Neural cell (in vitro differentiated cells): ENCODE measurements around the gene FGF14. TPM values are rescaled to one million over a fixed set of nuclear protein-coding genes. Genes with fewer than 3 reads are reported as not detected.

Source experiments
- H2AFZ ChIP-seq: fragments of 200-600, 300-800 bp; sonication (generic), shearing (Covaris generic); 2 replicates; pipeline ENCODE4 v1.6.0; 2014; ENCODE audit warnings: low read depth, mild to moderate bottlenecking, antibody characterized with exemption, low read length, moderate library complexity
- H3F3A ChIP-seq: fragments of 200-600 bp; shearing (Covaris generic); 2 replicates; pipeline ENCODE4 v1.6.1; 2016; ENCODE audit warnings: mild to moderate bottlenecking, moderate library complexity, mixed read lengths, antibody characterized with exemption, low read length; ENCODE audit not compliant: insufficient read depth, poor library complexity, severe bottlenecking
- H3K27ac ChIP-seq: fragments of 200-600, 300-800 bp; sonication (generic), shearing (Covaris generic); 2 replicates; pipeline ENCODE4 v1.5.1; 2014; ENCODE audit warnings: mild to moderate bottlenecking, low read length, moderate library complexity
- H3K27me3 ChIP-seq: fragments of 300-800, 200-600 bp; sonication (generic), shearing (Covaris generic); 2 replicates; pipeline ENCODE4 v1.6.0; 2014; ENCODE audit warnings: mild to moderate bottlenecking, low read depth, low read length, moderate library complexity; ENCODE audit not compliant: insufficient read depth
- H3K36me3 ChIP-seq: fragments of 300-800, 200-600 bp; sonication (generic), shearing (Covaris generic); 2 replicates; pipeline ENCODE4 v1.5.1; 2014; ENCODE audit warnings: mild to moderate bottlenecking, antibody characterized with exemption, low read length, moderate library complexity; ENCODE audit not compliant: insufficient read depth
- H3K4me2 ChIP-seq: fragments of 300-800, 200-600 bp; sonication (generic), shearing (Covaris generic); 2 replicates; pipeline ENCODE4 v1.6.0; 2014; ENCODE audit warnings: mild to moderate bottlenecking, low read length
- H3K4me3 ChIP-seq: fragments of 300-800, 200-600 bp; sonication (generic), shearing (Covaris generic); 2 replicates; pipeline ENCODE4 v1.5.1; 2014; ENCODE audit warnings: mild to moderate bottlenecking, low read length, moderate library complexity
- H3K79me2 ChIP-seq: fragments of 200-600 bp; shearing (Covaris generic); replicated peaks from 2 replicates; pipeline ENCODE4 v1.6.0; 2014; ENCODE audit warnings: mild to moderate bottlenecking, low read length, moderate library complexity; ENCODE audit not compliant: insufficient read depth
- H3K9ac ChIP-seq: fragments of 300-800, 200-600 bp; sonication (generic), shearing (Covaris generic); 2 replicates; pipeline ENCODE4 v1.6.1; 2016; ENCODE audit warnings: mild to moderate bottlenecking, low read length, mixed read lengths
- H3K9me2 ChIP-seq: fragments of 200-600 bp; shearing (Covaris generic); 2 replicates; pipeline ENCODE4 v1.6.1; 2016; ENCODE audit warnings: mild to moderate bottlenecking, low read length, mixed read lengths; ENCODE audit not compliant: insufficient read depth
- H3K9me3 ChIP-seq: fragments of 200-600, 300-800 bp; sonication (generic), shearing (Covaris generic); 2 replicates; pipeline ENCODE4 v1.6.1; 2016; ENCODE audit warnings: mild to moderate bottlenecking, mixed run types, low read length, moderate library complexity, mixed read lengths
- H4K20me1 ChIP-seq: fragments of 200-600 bp; shearing (Covaris generic); 2 replicates; pipeline ENCODE4 v1.6.1; 2016; ENCODE audit warnings: mild to moderate bottlenecking, mixed run types; ENCODE audit not compliant: insufficient read depth
- CTCF ChIP-seq: fragments of 450-650 bp; IDR thresholded peaks from 2 replicates; pipeline ENCODE4 v1.5.1; 2014; ENCODE audit warnings: antibody characterized with exemption, mild to moderate bottlenecking, moderate library complexity; ENCODE audit not compliant: poor library complexity, severe bottlenecking
- EP300 ChIP-seq: fragments of 450-650 bp; conservative IDR thresholded peaks from 2 replicates; pipeline ENCODE4 v1.6.1; 2014; ENCODE audit warnings: antibody characterized with exemption, mild to moderate bottlenecking, moderate library complexity; ENCODE audit not compliant: poor library complexity, severe bottlenecking
- EZH2 ChIP-seq: fragments of 200-600, 300-800 bp; shearing (Covaris generic), sonication (generic); IDR thresholded peaks from 2 replicates; pipeline ENCODE4 v1.6.1; 2014; ENCODE audit warnings: antibody characterized with exemption, low read length, borderline replicate concordance, mild to moderate bottlenecking; ENCODE audit not compliant: insufficient read depth, poor library complexity, severe bottlenecking
- MXI1 ChIP-seq: fragments of 450-650 bp; conservative IDR thresholded peaks from 2 replicates; pipeline ENCODE4 v1.6.1; 2014; ENCODE audit warnings: antibody characterized with exemption, mild to moderate bottlenecking; ENCODE audit not compliant: poor library complexity, severe bottlenecking
- POLR2AphosphoS5 ChIP-seq: IDR thresholded peaks from 2 replicates; pipeline ENCODE4 v1.6.1; 2012
- RAD21 ChIP-seq: fragments of 450-650 bp; conservative IDR thresholded peaks from 2 replicates; pipeline ENCODE4 v1.6.1; 2014; ENCODE audit warnings: antibody characterized with exemption, mild to moderate bottlenecking, moderate library complexity
- SMC3 ChIP-seq: fragments of 450-650 bp; conservative IDR thresholded peaks from 2 replicates; pipeline ENCODE4 v1.6.1; 2014; ENCODE audit warnings: antibody characterized with exemption, mild to moderate bottlenecking, moderate library complexity; ENCODE audit not compliant: poor library complexity
- TAF1 ChIP-seq: IDR thresholded peaks from 2 replicates; pipeline ENCODE4 v1.6.1; 2012; ENCODE audit warnings: low read depth
- polyA plus RNA-seq: library from polyadenylated mRNA; depleted of rRNA; stranded (reverse); fragments of >200 nt; gene quantifications from 2 replicates; pipeline ENCODE4 v1.2.3, GENCODE V29; 2014
- TF ChIP-seq, protein P1 (sequence below): IDR thresholded peaks from 2 replicates; pipeline ENCODE4 v1.6.1; 2012; ENCODE audit warnings: borderline replicate concordance

The FGF14 gene
- polyA plus RNA-seq, 1 donor from 2014 or later: 36.4 TPM

GRCh38 chr13:102226591-102226990 lies 175.3 kb downstream of the FGF14 start:
- no peak overlapping the region for H2AFZ ChIP-seq
- TF ChIP-seq SMC3 (no peak), POLR2AphosphoS5 (no peak), EZH2 (no peak), CTCF (no peak), RAD21 (no peak), TAF1 (no peak), MXI1 (no peak), EP300 (no peak)
- TF ChIP-seq, protein P1, sequence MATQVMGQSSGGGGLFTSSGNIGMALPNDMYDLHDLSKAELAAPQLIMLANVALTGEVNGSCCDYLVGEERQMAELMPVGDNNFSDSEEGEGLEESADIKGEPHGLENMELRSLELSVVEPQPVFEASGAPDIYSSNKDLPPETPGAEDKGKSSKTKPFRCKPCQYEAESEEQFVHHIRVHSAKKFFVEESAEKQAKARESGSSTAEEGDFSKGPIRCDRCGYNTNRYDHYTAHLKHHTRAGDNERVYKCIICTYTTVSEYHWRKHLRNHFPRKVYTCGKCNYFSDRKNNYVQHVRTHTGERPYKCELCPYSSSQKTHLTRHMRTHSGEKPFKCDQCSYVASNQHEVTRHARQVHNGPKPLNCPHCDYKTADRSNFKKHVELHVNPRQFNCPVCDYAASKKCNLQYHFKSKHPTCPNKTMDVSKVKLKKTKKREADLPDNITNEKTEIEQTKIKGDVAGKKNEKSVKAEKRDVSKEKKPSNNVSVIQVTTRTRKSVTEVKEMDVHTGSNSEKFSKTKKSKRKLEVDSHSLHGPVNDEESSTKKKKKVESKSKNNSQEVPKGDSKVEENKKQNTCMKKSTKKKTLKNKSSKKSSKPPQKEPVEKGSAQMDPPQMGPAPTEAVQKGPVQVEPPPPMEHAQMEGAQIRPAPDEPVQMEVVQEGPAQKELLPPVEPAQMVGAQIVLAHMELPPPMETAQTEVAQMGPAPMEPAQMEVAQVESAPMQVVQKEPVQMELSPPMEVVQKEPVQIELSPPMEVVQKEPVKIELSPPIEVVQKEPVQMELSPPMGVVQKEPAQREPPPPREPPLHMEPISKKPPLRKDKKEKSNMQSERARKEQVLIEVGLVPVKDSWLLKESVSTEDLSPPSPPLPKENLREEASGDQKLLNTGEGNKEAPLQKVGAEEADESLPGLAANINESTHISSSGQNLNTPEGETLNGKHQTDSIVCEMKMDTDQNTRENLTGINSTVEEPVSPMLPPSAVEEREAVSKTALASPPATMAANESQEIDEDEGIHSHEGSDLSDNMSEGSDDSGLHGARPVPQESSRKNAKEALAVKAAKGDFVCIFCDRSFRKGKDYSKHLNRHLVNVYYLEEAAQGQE: no peak
- no peak overlapping the region for H3K27ac ChIP-seq
- no peak overlapping the region for H3K4me2 ChIP-seq
- no peaks in the 10 kb centered on the region for H3K27me3 ChIP-seq
- H4K20me1 ChIP-seq: no peaks in the 10 kb centered on the region
- H3K9ac ChIP-seq: no peak overlapping the region
- no peaks in the 10 kb centered on the region for H3K9me3 ChIP-seq
- H3K36me3 ChIP-seq: no peaks in the 10 kb centered on the region
- no peaks in the 10 kb centered on the region for H3K79me2 ChIP-seq
- no peak overlapping the region for H3K4me3 ChIP-seq
- H3K9me2 ChIP-seq: no peaks in the 10 kb centered on the region
- no peaks in the 10 kb centered on the region for H3F3A ChIP-seq

- Histone ChIP-seq H3K4me2 (no peak overlapping the region), H3K79me2 (no peaks in the 10 kb centered on the region), H4K20me1 (no peaks in the 10 kb centered on the region), H2AFZ (no peak overlapping the region), H3K36me3 (no peaks in the 10 kb centered on the region), H3K4me3 (no peak overlapping the region), H3K9ac (no peak overlapping the region), H3K9me3 (no peaks in the 10 kb centered on the region), H3K27ac (no peak overlapping the region), H3F3A (no peaks in the 10 kb centered on the region), H3K9me2 (no peaks in the 10 kb centered on the region), H3K27me3 (no peaks in the 10 kb centered on the region)
- TF ChIP-seq EZH2: no peak
- TF ChIP-seq, protein P1: no peak
- TF ChIP-seq EP300: no peak
- no peak for TF ChIP-seq SMC3
- TF ChIP-seq MXI1: no peak
- TF ChIP-seq CTCF: no peak
- TF ChIP-seq TAF1: no peak
- no peak for TF ChIP-seq POLR2AphosphoS5
- TF ChIP-seq RAD21: no peak
Observed at GRCh38 chr13:102225892-102226291, 176.0 kb downstream of the FGF14 start.
